ENCODE data around the gene ADORA1.

The ADORA1 gene

DNA sequence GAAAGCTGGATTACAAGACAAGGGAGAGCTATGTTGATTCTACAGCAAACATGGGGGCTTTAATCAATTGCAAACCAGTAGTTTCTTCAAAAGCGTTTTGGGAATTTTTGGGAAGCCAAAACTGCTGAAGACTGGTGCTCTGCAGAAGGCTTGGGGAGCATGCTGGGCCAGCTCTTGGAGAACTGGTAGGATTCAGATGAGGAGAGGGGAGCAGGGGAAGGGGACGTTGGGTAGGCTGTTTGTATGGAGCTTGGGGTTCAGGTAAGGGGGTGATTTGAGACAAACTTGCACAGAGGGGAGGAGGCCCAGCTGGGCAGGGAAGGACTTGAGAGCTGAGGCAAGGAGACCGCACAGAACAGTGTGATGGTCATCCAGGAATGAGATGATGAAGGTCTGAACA lies 39.1 kb upstream of the ADORA1 start:
- no peak overlapping the region for H3K4me3 ChIP-seq (ENCODE audit: low read depth, low read length)
- TF ChIP-seq, protein P1, sequence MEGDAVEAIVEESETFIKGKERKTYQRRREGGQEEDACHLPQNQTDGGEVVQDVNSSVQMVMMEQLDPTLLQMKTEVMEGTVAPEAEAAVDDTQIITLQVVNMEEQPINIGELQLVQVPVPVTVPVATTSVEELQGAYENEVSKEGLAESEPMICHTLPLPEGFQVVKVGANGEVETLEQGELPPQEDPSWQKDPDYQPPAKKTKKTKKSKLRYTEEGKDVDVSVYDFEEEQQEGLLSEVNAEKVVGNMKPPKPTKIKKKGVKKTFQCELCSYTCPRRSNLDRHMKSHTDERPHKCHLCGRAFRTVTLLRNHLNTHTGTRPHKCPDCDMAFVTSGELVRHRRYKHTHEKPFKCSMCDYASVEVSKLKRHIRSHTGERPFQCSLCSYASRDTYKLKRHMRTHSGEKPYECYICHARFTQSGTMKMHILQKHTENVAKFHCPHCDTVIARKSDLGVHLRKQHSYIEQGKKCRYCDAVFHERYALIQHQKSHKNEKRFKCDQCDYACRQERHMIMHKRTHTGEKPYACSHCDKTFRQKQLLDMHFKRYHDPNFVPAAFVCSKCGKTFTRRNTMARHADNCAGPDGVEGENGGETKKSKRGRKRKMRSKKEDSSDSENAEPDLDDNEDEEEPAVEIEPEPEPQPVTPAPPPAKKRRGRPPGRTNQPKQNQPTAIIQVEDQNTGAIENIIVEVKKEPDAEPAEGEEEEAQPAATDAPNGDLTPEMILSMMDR (IDR thresholded peaks at IDR 0.05; ENCODE audit: low read depth, low read length) = no peak
- DNase-seq (ENCODE audit: low read depth, low spot score) = no peak
- in situ Hi-C loops (cut with HindIII; ENCODE audit: low sequenced_read_pairs) = no loop called here

DNA sequence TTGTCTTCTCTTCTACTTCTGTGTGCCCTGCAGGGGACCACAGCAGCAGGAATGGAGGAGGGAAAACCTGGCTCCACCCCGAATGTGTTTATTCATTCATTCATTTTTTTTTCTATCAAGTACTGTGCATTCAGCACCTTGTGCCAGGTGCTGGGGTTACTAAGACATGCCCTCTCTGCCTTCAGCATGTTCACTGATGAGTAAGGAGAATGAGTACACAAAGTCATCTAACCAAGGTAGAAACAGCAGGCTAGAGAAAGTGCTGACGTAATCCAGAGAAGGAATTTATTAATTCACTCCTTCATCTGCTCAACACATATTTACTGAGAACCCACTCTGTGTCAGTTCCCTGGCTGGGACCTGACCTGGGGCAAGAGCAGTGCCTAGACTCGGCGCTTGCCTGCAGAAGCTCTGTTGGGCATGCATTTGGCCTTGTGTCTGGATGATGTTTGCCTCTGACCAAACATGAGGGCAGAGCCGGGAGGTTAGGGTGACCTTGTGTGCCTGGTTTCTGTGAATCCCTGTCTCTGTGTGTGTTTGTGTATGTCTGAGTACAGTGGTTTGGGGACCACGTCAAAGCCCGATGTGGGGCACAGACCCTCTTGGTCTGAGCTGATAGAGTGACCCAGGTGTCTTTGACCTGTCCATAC lies 38.4 kb upstream of the ADORA1 start:
- in situ Hi-C loops (cut with HindIII; ENCODE audit: low sequenced_read_pairs) = no loop called here
- H3K4me3 ChIP-seq (ENCODE audit: low read depth, low read length) = no peak overlapping the region
- no peak for DNase-seq (ENCODE audit: low read depth, low spot score)
- TF ChIP-seq, protein P1 (IDR thresholded peaks at IDR 0.05; ENCODE audit: low read depth, low read length) = no peak

DNA sequence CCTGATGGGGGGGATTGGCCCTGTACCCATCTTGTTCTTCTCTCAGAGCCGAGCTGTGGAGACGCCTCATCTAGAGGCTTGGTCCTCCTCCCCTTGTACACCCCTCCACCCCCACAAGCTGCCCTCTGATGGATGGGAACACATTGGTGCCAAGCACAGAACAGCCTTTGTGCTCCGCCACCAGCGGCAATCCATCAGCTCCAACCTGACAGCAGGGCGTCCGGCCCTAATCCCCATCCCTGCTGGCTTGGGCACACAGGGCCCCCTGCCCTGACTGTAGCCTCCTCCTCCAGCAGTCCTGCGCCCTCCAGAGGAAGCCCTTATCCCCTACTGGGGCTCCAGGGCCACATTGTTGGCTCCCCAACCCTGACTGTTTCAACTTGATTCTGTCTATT lies 37.9 kb upstream of the ADORA1 start:
- TF ChIP-seq, protein P1 (IDR thresholded peaks at IDR 0.05; ENCODE audit: low read depth, low read length) = no peak
- no peak for DNase-seq (ENCODE audit: low read depth, low spot score)
- H3K4me3 ChIP-seq (ENCODE audit: low read depth, low read length) = no peak overlapping the region
- in situ Hi-C loops (cut with HindIII; ENCODE audit: low sequenced_read_pairs) = no loop called here

DNA sequence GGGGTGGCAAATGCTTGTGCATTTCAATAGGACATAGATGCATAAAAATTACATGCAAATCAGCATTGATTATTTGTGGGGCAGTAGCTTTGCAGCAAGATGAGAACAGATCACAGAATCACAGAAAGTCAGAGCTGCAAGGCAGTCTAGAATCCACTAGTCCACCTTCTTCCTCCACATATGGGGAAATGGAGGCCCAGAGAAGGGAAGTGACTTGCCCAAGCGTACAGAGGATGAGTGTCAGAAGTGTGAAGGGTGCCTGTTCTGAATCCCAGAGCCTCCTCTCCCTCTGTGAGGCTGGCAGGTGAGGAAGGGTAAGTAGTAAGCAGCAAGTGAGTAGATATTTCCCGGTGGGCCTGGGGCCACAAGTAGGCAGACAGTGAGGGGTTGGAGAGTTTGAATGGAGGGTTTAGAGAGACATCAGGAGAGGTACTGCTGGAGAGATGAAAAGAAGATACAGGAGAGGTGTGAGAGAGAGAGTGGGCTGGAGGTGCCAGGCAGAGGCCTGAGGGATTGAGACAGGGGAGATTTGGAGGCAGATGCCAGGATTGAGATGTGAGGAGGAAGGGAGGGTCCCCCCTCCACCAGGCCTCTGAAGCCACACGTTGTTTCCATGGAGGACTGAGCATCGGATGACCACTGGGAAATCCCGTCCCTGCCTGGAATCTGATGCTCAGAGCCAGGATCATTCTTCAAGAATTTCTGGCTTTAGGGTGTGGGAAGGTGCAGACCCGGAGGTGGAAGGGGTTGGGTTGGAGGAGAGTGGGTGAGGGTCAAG lies 36.9 kb upstream of the ADORA1 start:
- TF ChIP-seq, protein P1 (IDR thresholded peaks at IDR 0.05; ENCODE audit: low read depth, low read length) = no peak
- in situ Hi-C loops (cut with HindIII; ENCODE audit: low sequenced_read_pairs) = no loop called here
- DNase-seq (ENCODE audit: low read depth, low spot score) = no peak
- H3K4me3 ChIP-seq (ENCODE audit: low read depth, low read length) = no peak overlapping the region

DNA sequence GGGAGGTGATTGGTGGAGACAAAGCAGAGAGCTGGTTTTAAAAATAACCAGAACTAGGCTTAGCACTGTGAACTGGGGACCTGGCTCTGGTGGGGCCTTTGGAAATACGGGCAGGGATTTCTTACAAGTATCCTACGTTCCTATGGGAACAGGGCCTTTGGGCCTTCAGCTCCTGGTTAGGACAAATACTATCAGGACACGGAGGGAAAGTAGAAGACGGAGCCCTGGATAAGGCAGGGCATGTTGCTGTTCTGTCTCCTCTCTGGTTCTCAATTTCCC lies 36.4 kb upstream of the ADORA1 start:
- no peak overlapping the region for H3K4me3 ChIP-seq (ENCODE audit: low read depth, low read length)
- TF ChIP-seq, protein P1 (IDR thresholded peaks at IDR 0.05; ENCODE audit: low read depth, low read length) = no peak
- DNase-seq (ENCODE audit: low read depth, low spot score) = no peak
- in situ Hi-C loops (cut with HindIII; ENCODE audit: low sequenced_read_pairs) = no loop called here

DNA sequence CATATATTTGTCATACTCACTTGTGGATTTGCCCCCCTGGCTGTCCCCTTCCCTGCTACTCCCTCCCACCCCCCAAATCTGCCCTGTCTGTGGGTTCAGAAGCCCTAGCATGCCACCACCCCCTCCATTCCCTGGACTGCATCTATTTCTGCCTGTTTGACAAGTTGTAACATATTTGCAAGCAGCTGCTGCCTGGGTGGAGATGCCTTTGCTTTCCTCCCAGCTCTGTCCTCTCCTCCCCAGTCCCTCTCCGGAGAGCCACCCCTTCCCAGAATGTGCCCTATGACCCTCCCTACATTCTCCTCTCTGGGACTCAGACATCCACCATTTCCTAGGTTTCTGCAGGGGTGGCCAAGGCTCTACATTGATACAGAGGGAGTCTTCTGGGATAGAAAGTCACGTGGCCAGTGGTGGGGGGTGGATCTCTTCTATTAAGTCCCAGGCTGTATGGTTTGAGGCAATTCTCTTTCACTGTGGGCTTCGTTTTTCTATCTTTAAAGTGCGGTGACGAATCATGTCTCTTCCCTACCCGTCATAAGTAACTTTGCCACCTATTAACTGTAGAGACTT lies 35.7 kb upstream of the ADORA1 start:
- TF ChIP-seq, protein P1 (IDR thresholded peaks at IDR 0.05; ENCODE audit: low read depth, low read length) = no peak
- in situ Hi-C loops (cut with HindIII; ENCODE audit: low sequenced_read_pairs) = no loop called here
- DNase-seq (ENCODE audit: low read depth, low spot score) = no peak
- no peak overlapping the region for H3K4me3 ChIP-seq (ENCODE audit: low read depth, low read length)

All from astrocyte of the spinal cord (primary cell).